Endothelial cell of umbilical vein (primary cell): ENCODE data around the gene SCYGR1. TPM values are rescaled to one million over a fixed set of nuclear protein-coding genes. Genes with fewer than 3 reads are reported as not detected.
"Not testable (repeated sequence)": the region's sequence is repeated elsewhere in the genome, so short reads cannot be mapped to it uniquely, and the experiment has no call there.

ENCODE experiments used
- Bru-seq: library from RNA; stranded (reverse); fragments of 400-500 nt; gene quantifications from one replicate; lab custom pipeline; 2021; lab: Mats Ljungman, UMichigan
- BruChase-seq, 2 experiments: library from RNA; stranded (reverse); fragments of 400-500 nt; gene quantifications; one replicate each; lab custom pipeline; 2021; lab: Mats Ljungman, UMichigan
- BruUV-seq: library from RNA; stranded (reverse); fragments of 400-500 nt; replicated peaks from 2 replicates; lab custom pipeline; 2021; lab: Mats Ljungman, UMichigan
- CTCF ChIA-PET: fragments of 300-600, 350-600 bp; sonication (Branson Sonifier 250); formaldehyde crosslinking; loops from one replicate; lab custom pipeline; 2021; ENCODE audit warnings: antibody characterized with exemption, inconsistent platforms; lab: Charles Lee
- POLR2A ChIA-PET: fragments of 300-600, 350-600 bp; sonication (Branson Sonifier 250); formaldehyde crosslinking; loops from one replicate; lab custom pipeline; 2021; ENCODE audit warnings: antibody characterized with exemption, inconsistent platforms; lab: Charles Lee
- DNase-seq: peaks from one replicate; pipeline ENCODE4 v3.0.0-alpha.2; 2011; ENCODE audit warnings: low read depth, low spot score
- FAIRE-seq: peaks from 2 replicates; lab custom pipeline; 2011; peaks lifted over from hg19 to GRCh38; lab: Jason Lieb, UNC
- H2AFZ ChIP-seq: 2 replicates; pipeline ENCODE4 v1.6.0; 2012; ENCODE audit warnings: low read depth, low read length, control low read depth, inconsistent platforms
- H3K27ac ChIP-seq: 2 replicates; pipeline ENCODE4 v1.5.1; 2011; ENCODE audit warnings: low read depth, mild to moderate bottlenecking, control low read depth, low read length, moderate library complexity; ENCODE audit not compliant: insufficient read depth
- H3K27me3 ChIP-seq, 2 experiments: 2 replicates each; pipeline versions ENCODE4 v1.6.0 to v1.6.1; 2011; ENCODE audit warnings: low read length in 2 of 2, mixed read lengths in 1 of 2; ENCODE audit not compliant: control insufficient read depth in 2 of 2, insufficient read depth in 2 of 2
- H3K36me3 ChIP-seq, 2 experiments: 2 replicates in 1 of 2; 3 replicates in 1 of 2; pipeline ENCODE4 v1.5.1; 2011; ENCODE audit warnings: low read length in 2 of 2, mild to moderate bottlenecking in 1 of 2, moderate library complexity in 1 of 2; ENCODE audit not compliant: control insufficient read depth in 2 of 2, insufficient read depth in 2 of 2; ENCODE audit errors: extremely low read depth in 1 of 2
- H3K4me1 ChIP-seq: 3 replicates; pipeline ENCODE4 v1.5.1; 2011; ENCODE audit warnings: mild to moderate bottlenecking, low read length; ENCODE audit not compliant: control insufficient read depth, insufficient read depth; ENCODE audit errors: extremely low read depth
- H3K4me2 ChIP-seq: 2 replicates; pipeline ENCODE4 v1.6.1; 2011; ENCODE audit warnings: low read length, control low read depth, mixed read lengths; ENCODE audit not compliant: insufficient read depth
- H3K4me3 ChIP-seq, 3 experiments: fragments of 200-600 bp in 1 of 3; sonication (generic), shearing (Covaris generic) in 1 of 3; replicated peaks in 1 of 3; 2 replicates each; pipeline ENCODE4 v1.5.1; 2011 to 2016; ENCODE audit warnings: control low read depth in 3 of 3, low read length in 3 of 3, mild to moderate bottlenecking in 2 of 3, inconsistent platforms in 1 of 3, low read depth in 1 of 3, moderate library complexity in 1 of 3; ENCODE audit not compliant: insufficient read depth in 1 of 3
- H3K79me2 ChIP-seq: 2 replicates; pipeline ENCODE4 v1.6.0; 2012; ENCODE audit warnings: low read length, inconsistent platforms; ENCODE audit not compliant: control insufficient read depth, insufficient read depth
- H3K9ac ChIP-seq: replicated peaks from 2 replicates; pipeline ENCODE3; 2011; ENCODE audit warnings: low read length, control low read depth; ENCODE audit not compliant: insufficient read depth; ENCODE audit errors: extremely low read depth
- H3K9me1 ChIP-seq: replicated peaks from 3 replicates; pipeline ENCODE4 v1.6.0; 2011; ENCODE audit warnings: mild to moderate bottlenecking, low read length; ENCODE audit not compliant: control insufficient read depth, insufficient read depth; ENCODE audit errors: extremely low read depth
- H3K9me3 ChIP-seq: replicated peaks from 2 replicates; pipeline ENCODE4 v1.5.1; 2012; ENCODE audit warnings: low read length, inconsistent platforms; ENCODE audit not compliant: control insufficient read depth, insufficient read depth
- H4K20me1 ChIP-seq: replicated peaks from 2 replicates; pipeline ENCODE3; 2011; ENCODE audit warnings: mild to moderate bottlenecking, low read length; ENCODE audit not compliant: control insufficient read depth, insufficient read depth; ENCODE audit errors: extremely low read depth
- EZH2 ChIP-seq: IDR thresholded peaks from 2 replicates; pipeline ENCODE4 v1.6.1; 2012; ENCODE audit warnings: borderline replicate concordance, low read depth, mild to moderate bottlenecking, moderate library complexity, low read length, inconsistent platforms; ENCODE audit not compliant: severe bottlenecking
- FOS ChIP-seq: IDR thresholded peaks from 2 replicates; pipeline ENCODE4 v1.6.1; 2011; ENCODE audit warnings: mild to moderate bottlenecking, low read length, moderate library complexity, borderline replicate concordance; ENCODE audit not compliant: insufficient read depth
- GATA2 ChIP-seq: IDR thresholded peaks from 2 replicates; pipeline ENCODE4 v1.7.0; 2011; ENCODE audit warnings: low read depth, mild to moderate bottlenecking, moderate library complexity, mixed read lengths, low read length; ENCODE audit not compliant: insufficient read length, insufficient read depth
- JUN ChIP-seq: IDR thresholded peaks from 2 replicates; pipeline ENCODE4 v1.6.1; 2011; ENCODE audit warnings: borderline replicate concordance, low read depth; ENCODE audit not compliant: insufficient read length, insufficient read depth
- MYC ChIP-seq: IDR thresholded peaks from one replicate; pipeline ENCODE4 v1.6.1; 2011; ENCODE audit warnings: mild to moderate bottlenecking, low read depth, low read length
- POLR2A ChIP-seq: IDR thresholded peaks from 2 replicates; pipeline ENCODE4 v1.6.1; 2012; ENCODE audit warnings: low read depth, mild to moderate bottlenecking, control low read depth, low read length
- POLR2AphosphoS5 ChIP-seq: IDR thresholded peaks from 2 replicates; pipeline ENCODE4 v1.6.1; 2012; ENCODE audit warnings: low read depth, mild to moderate bottlenecking, control low read depth, low read length, moderate library complexity; ENCODE audit not compliant: insufficient read depth
- dilution Hi-C: fragments of 300-500 bp; cut with MboI; formaldehyde crosslinking; loops from one replicate; pipeline ENCODE4 v1.15.0; 2019; ENCODE audit warnings: low sequenced_read_pairs; ENCODE audit not compliant: extremely low pct_ligation_motif_present
- intact Hi-C: fragments of 100-400 bp; cut with micrococcal nuclease; formaldehyde crosslinking; loops from one replicate; pipeline ENCODE4 v1.10.0; 2022
- long read RNA-seq: library from polyadenylated mRNA; stranded (forward); transcript quantifications from one replicate; pipeline ENCODE4 v2.0.0, GENCODE V29; 2021
- polyA minus RNA-seq, 3 experiments: library from RNA; depleted of rRNA, polyadenylated mRNA; stranded (reverse); fragments of >200 nt; gene quantifications; 1 replicate in 1 of 3; 2 replicates in 2 of 3; pipeline ENCODE4 v1.2.3, GENCODE V29; 2011
- polyA plus RNA-seq, 4 experiments: library from polyadenylated mRNA; depleted of rRNA in 3 of 4; stranded (reverse) in 3 of 4; unstranded in 1 of 4; fragments of >200 nt; gene quantifications; 2 replicates each; pipeline versions ENCODE4 v1.2.1 to v1.2.3, GENCODE V29; 2011 to 2012; ENCODE audit warnings: missing spikeins in 1 of 4
- total RNA-seq: library from RNA; stranded (reverse); gene quantifications from 2 replicates; pipeline ENCODE4 v1.2.3, GENCODE V29; 2021
- TF ChIP-seq, protein P1 (sequence below), 2 donors: IDR thresholded peaks; 1 replicate in 1 of 2; 2 replicates in 1 of 2; pipeline ENCODE4 v1.5.1; 2011; ENCODE audit warnings: low read length in 2 of 2, mild to moderate bottlenecking in 2 of 2, moderate library complexity in 2 of 2, control low read depth in 1 of 2, inconsistent platforms in 1 of 2, low read depth in 1 of 2; ENCODE audit not compliant: insufficient read depth in 1 of 2; ENCODE audit errors: extremely low read depth in 1 of 2
- TF ChIP-seq, protein P2 (sequence below): IDR thresholded peaks from 2 replicates; pipeline ENCODE4 v1.6.1; 2011; ENCODE audit not compliant: insufficient read depth, insufficient read length

SCYGR1 gene, protein sequence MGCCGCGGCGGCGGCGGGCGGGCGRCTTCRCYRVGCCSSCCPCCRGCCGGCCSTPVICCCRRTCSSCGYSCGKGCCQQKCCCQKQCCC
- total RNA-seq (not detected in 2 replicates), polyA plus RNA-seq (not detected in 2 replicates), polyA minus RNA-seq (not detected in 2 replicates), Bru-seq, nascent RNA (not detected), BruChase-seq, experiment 1, labeled RNA remaining after a 6-hour chase (not detected), BruChase-seq, experiment 2, labeled RNA remaining after a 2-hour chase (not detected)
- polyA plus RNA-seq (2011; cell fraction: cytosol; rRNA removed), result not detected in 2 replicates
- not detected in 2 replicates for polyA plus RNA-seq (2011; cell fraction: nucleus; rRNA removed)
- polyA plus RNA-seq (2012), result not detected in 2 replicates
- polyA minus RNA-seq (2011; cell fraction: cytosol; rRNA and poly(A)+ RNA removed), result not detected
- polyA minus RNA-seq (2011; cell fraction: nucleus; rRNA and poly(A)+ RNA removed), result not detected in 2 replicates
- long read RNA-seq, result 0 reads

DNA sequence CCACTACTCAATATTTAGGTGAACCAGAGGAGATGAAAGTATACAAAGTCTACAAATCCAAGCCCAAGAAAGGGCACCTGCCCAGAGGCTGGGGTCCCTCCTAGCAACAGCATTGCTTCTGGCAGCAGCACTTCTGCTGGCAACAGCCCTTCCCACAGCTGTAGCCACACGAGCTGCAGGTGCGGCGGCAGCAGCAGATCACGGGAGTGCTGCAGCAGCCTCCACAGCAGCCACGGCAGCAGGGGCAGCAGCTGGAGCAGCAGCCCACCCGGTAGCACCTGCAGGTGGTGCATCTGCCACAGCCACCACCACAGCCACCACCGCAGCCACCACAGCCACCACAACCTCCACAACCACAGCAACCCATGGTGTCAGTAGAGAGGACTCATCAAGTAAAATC lies at the start of gene SCYGR1:
SCYGR1 (minus strand) TSS at position 367 of the 400 bp plus-strand sequence; CDS start at position 367, 0 bp downstream.
- FAIRE-seq, BruUV-seq: not testable (repeated sequence)
- CTCF ChIA-PET, result interaction anchor here (1.8 kb wide), 1 partner anchor 379 kb away, joined by 5 read pairs; no protein-coding TSS in a partner anchor

DNA sequence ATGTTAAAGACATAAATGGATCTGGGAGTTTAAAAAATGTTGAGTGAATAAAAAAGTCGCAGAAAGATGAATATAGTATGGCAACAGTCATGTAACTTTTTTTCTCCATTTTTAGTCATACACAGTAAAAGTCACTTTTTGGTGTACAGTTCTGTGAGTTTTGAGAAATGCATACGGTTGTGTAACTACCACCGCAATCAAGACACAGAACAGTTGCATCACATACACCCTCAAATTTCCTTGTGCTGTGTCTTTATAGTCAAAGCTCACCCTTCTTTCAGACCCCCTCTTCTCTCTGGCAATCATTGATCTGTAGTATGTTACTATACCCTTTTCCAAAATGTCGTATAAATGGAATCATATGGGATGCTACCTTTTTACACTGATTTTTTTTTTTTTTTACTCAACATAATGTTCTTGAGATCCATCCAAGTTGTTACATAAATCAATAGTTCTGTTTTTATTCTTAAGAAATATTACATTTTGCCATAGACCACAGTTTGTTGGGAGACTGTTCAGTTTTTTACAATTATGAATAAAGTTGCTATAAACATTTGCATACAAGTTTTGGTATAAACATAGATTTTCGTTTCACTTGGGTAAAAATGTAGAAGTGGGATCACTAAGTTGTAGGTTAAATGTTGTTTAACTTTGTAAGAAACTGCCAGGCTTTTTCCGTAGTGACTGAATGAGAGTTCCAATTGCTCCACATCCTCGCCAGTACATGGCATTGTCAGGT lies 48.9 kb upstream of the SCYGR1 start:
- ChIA-PET CTCF (no interaction called here), POLR2A (no interaction called here)
- no peak overlapping the region for H3K27ac ChIP-seq
- no peak overlapping the region for H3K4me3 ChIP-seq
- TF ChIP-seq FOS (no peak), POLR2AphosphoS5 (no peak), POLR2A (no peak), GATA2 (no peak), EZH2 (no peak), JUN (no peak), MYC (no peak)
- TF ChIP-seq, protein P1, sequence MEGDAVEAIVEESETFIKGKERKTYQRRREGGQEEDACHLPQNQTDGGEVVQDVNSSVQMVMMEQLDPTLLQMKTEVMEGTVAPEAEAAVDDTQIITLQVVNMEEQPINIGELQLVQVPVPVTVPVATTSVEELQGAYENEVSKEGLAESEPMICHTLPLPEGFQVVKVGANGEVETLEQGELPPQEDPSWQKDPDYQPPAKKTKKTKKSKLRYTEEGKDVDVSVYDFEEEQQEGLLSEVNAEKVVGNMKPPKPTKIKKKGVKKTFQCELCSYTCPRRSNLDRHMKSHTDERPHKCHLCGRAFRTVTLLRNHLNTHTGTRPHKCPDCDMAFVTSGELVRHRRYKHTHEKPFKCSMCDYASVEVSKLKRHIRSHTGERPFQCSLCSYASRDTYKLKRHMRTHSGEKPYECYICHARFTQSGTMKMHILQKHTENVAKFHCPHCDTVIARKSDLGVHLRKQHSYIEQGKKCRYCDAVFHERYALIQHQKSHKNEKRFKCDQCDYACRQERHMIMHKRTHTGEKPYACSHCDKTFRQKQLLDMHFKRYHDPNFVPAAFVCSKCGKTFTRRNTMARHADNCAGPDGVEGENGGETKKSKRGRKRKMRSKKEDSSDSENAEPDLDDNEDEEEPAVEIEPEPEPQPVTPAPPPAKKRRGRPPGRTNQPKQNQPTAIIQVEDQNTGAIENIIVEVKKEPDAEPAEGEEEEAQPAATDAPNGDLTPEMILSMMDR (IDR thresholded peaks at IDR 0.05; ENCODE audit: extremely low read depth in 1 of 2, insufficient read depth in 1 of 2, low read depth in 1 of 2, low read length in 2 of 2), result no peak
- TF ChIP-seq, protein P2, sequence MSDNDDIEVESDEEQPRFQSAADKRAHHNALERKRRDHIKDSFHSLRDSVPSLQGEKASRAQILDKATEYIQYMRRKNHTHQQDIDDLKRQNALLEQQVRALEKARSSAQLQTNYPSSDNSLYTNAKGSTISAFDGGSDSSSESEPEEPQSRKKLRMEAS, result no peak
- no peak for DNase-seq
- no peak for FAIRE-seq
- dilution Hi-C loops, result no loop called here
- no peaks in the 10 kb centered on the region for H3K9me3 ChIP-seq
- no peaks in the 10 kb centered on the region for H4K20me1 ChIP-seq
- no peaks in the 10 kb centered on the region for H3K27me3 ChIP-seq
- intact Hi-C loops, result no loop called here
- H2AFZ ChIP-seq, result no peak overlapping the region
- no peaks in the 10 kb centered on the region for H3K4me1 ChIP-seq
- no peak overlapping the region for H3K4me2 ChIP-seq
- no peaks in the 10 kb centered on the region for H3K79me2 ChIP-seq
- no peak overlapping the region for H3K9ac ChIP-seq
- no peaks in the 10 kb centered on the region for H3K9me1 ChIP-seq
- H3K36me3 ChIP-seq, result no peaks in the 10 kb centered on the region
- BruUV-seq, result no TSS peak

More for the DNA sequence above, at the start of gene SCYGR1:
- H3K79me2 ChIP-seq, H3K4me2 ChIP-seq, H3K9me3 ChIP-seq, H4K20me1 ChIP-seq, H3K27me3 ChIP-seq, POLR2A ChIA-PET, intact Hi-C loops, H3K9ac ChIP-seq, H3K36me3 ChIP-seq, H3K27ac ChIP-seq, H2AFZ ChIP-seq, dilution Hi-C loops, H3K4me1 ChIP-seq, H3K9me1 ChIP-seq, H3K4me3 ChIP-seq, DNase-seq: not testable (repeated sequence)
